Activated CD4-positive, alpha-beta T cell treated with anti-CD3 and anti-CD28 coated beads for 24 hours (primary cell): Measurements from ENCODE around the gene SLC39A11.

ENCODE experiments used
- DNase-seq, 2 donors: peaks; one replicate each; pipeline ENCODE4 v3.0.0-alpha.2; 2020; ENCODE audit warnings: low read depth in 2 of 2

The SLC39A11 gene

DNA sequence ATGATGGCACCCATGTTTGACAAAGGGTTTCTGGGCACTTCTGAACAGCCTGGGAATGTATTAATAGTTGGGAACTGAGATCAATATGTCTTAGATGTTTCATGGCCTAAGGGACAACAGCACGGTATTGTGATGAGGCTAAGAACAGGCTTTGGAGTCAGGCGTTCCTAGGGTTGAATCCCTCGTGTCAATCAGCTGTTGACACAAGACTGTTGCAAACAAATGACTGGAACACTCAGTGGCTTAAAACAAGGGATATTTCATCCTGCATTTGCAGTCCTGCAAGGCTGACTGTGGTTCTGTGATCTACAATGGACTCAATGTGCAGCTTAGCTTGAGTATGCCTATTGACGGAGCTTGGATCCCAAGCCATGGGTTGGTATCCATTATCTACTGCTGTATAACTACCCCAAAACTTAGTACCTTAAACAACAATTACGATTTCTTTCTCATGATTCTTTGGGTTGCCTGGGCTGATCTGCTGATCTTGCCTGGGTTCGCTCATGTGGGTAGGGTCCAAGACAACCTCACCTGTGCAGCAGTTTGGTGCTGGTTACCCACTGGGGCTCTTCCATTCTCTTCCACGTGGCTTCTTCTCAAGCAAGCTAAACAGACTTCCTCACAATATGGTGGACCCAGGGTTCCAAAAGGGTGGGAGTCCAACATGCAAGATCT is 472.4 kb downstream of the SLC39A11 start:
- DNase-seq = no peak

DNA sequence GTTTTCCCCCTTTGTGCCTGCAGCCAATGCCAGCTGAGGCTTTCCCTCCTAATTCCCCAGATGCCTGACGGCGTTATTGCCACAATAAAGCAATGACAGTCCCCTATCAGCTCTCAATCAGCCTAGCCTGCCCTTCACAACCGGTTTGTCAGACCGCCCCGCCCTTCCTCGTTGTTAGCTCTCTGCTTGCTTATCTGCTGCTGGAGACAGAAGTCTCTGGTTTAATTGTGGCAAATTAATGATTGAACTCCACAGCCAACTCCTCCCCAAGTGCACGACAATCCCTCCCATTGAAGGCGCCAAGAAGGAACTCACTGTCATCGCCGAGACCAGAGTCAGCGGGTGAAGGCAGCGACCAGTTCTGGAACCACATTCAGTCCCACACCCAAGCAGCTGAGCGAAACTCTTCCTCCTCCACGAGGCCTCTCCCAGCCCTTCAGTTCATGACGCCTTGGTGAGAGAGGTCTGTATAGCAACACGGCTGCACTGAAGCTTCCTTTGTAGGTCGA is 474.4 kb downstream of the SLC39A11 start:
- DNase-seq = no peak

DNA sequence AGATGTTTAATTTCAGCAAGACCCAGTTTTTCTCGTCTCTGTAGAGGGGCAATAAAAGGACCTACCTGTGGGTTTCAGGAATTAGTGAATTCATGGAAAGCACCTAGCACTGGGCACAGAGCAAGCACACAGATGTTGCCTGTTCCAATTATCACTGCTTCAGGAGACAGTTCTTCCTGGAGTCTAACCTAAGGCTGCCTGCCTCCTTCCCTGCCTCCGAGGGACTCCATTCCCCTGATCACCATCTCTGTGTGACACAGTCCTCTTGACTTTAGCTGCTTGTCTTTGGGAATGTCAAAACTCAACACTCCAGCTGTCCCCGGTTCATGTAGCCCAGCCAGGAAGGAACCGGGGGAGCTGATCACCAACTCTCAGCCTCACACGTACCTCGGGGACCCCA is 474.9 kb downstream of the SLC39A11 start:
- no peak for DNase-seq

DNA sequence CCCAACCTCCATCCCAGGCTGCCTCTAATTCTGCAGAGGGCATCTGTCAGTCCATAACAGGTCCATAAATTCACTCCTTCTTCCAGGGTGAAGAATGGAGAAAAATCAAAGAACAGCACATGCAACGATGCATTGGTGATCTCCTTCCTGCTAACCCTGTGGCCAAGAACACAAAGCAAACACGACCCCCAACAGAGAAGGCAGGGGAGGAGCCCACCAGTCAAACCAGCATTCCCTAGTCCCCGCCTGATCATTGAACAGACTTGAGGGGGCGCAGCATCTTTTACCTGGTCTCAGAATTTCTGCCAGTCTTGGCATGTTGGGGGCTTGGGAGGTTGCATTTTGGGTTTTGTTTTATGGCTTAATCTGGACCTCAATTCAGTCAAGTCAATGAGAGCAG is 476.0 kb downstream of the SLC39A11 start:
- no peak for DNase-seq

DNA sequence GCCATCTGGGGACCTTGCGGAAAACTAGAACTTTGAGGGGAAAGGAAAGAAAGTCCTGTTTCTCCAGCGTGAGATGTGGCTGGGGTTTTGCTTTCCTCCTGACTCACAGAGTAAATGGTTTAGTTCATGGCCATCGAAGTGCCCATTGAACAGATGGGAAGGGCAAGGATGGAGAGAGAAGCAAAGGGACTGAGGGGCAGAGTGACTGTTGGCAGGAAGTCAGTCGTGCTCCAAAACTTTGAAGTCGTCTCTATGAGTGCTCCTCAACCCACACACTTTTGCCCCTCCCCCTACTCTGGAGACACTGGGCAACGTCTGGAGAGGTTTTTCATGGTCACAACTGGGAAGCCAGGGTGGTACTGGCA is 476.9 kb downstream of the SLC39A11 start:
- no peak for DNase-seq

DNA sequence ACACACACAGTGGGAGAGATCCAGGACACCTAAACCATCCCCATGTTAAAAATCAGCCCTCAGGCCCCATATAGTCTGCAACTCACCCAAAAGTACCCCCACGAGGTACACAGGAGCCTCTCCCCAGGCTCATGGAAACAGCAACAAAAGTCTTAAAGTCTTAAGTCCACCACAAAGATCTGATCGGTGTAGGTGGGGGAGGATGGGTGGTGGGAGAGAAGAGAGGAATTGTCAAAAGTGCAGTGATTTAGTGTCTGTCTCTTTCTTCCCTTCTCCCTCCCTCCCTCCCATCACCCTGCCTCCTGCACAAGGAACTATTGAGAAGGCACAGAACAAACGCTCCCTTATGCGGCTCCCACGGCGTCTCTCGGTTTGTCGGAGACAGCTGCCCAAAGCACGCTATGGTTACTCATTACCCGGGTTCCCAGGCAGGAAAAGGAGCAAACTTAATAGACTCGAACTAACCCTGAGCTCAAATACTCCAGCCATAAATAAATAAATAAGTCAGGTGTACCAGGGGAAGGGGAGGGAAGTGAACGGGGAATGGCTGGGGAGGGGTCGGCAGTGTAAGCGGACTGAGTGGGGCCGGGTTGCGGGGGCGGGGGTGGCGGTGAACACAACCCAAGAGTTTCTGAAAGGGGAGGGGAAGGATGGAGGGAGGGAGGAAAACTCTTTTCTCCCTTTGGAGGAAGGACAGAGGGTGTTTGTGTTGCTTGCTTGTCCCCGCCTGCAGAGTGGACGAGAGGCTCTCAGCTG is 477.4 kb downstream of the SLC39A11 start:
- DNase-seq = no peak

DNA sequence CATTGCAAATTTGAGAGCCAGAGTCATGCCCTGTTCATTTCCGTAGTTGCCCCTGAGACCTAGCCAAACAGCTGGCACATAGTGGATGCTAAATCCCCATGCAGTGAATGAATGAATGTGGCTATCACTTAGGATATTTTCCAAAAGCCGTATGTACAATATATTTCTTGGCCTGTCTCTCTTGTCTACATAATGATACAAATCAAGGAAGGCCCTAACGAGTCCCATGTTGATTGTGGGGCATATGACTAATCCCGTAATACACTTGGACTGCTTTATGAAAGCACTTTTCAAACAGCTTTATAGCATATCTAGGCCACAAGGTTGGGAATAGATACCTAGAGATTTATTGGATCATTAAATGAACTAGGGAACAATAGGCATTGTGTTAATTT is 478.0 kb downstream of the SLC39A11 start:
- DNase-seq = no peak

DNA sequence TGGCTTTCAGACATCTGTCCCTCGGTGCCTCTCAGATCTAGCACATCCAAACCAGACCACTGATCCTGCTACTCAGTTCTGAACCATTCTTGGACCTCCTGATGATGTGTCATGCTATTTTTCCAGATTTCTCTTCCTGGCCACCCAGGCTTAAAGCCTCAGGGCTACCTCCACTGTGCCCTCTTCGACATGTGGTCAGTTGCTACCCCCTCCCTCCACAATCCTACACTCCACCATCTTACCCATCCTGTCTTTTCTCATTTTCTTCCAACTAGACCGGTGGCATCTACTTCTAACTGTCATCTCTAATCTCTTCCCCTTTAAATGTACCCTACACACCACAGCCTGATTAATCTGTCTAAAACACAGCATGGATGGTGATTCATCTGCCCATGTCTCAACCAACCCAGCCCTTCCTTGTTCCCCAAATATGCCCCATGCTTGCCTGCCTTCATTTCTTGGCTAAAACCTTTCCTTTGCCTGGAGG is 478.6 kb downstream of the SLC39A11 start:
- no peak for DNase-seq

DNA sequence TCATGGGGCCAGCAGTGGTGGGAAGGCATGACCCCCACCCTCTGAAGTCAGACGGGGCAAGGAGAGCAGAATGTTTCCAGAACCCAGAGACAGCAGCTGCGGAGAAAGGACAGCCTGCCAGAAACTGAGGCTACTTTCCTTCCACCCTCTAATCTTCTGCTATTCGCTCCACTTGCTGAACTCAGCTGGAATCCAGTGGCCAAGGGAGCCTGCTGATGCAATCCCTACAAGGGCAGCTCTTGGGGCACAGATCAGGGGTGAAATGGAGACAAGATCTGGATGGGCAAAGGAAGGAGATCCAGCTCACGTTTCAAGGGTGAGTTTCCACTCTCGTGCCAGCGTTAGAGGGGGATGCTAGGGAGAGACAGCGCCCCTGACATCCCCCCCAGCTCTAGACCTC is 479.1 kb downstream of the SLC39A11 start:
- no peak for DNase-seq

DNA sequence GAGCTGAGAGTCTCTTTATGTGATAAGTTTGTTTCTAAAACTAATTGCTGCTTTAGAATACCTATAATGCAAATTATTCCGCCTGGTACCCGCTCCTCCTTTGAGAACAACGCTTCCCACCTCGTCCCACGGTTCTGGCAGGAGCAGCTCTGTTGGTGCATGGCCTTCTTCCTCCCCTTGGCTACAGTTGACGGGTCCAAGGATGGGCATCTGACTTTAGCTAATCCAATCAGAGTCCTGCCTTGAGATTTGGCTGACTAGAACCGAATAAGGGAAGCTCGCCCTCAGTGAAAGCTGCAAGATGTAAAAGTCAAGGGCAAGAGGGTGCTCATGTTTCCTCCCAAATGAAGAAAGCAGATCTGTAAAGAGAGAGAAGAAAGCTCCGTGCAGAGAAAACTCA is 481.3 kb downstream of the SLC39A11 start:
- no peak for DNase-seq

DNA sequence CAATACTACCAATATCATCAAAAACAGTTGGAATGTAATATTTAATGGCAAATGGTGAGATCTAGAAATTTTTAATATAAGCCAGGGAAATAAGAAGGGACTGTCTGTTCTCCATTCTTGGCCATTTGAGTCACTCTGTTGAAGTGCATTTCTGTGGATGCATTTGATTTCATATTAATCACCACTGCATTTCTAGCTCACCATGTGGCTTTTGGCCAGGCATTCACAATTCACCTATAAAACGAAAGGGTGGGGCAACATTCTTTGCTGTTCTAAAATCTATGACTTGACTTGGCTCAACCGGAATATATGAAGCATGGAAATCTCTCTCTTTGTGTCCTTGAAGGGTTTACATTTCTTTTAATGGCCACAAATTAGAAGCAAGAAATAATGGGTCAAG is 483.0 kb downstream of the SLC39A11 start:
- DNase-seq = no peak

DNA sequence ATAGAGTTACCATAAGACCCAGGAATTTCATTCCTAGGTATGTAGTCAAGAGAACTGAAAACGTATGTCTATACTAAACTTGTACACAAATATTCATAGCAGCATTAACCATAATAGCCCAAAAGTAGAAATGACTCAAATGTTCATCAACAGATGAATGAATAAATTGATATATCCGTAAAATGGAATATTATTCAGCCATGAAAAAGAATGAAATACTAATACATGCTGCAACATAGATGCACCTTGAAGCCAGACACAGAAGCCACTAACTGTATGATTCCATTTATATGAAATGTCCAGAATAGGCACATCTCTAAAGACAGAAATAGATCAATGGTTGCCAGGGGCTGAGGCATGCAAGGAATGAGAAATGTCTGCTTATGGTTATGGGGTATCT is 484.1 kb downstream of the SLC39A11 start:
- no peak for DNase-seq

DNA sequence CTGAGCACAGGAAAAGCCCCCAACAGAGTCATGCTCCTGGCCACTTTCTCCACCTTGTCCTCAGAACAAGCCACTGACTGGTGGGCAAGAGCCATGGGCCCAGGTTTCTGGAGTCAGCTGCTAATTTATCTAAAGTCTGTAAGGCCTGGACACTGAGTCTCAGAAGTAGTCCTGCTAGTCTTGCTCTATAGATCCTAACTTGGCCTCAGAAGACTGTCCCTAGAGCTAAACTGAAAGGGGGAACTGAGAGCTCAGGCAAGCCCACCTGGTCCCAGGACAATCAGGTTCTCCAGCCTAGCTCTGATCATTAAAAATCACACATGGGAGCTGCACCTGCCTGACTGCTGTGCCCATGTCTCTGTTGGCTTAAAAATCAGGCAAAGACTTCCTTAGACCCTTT is 485.8 kb downstream of the SLC39A11 start:
- no peak for DNase-seq

DNA sequence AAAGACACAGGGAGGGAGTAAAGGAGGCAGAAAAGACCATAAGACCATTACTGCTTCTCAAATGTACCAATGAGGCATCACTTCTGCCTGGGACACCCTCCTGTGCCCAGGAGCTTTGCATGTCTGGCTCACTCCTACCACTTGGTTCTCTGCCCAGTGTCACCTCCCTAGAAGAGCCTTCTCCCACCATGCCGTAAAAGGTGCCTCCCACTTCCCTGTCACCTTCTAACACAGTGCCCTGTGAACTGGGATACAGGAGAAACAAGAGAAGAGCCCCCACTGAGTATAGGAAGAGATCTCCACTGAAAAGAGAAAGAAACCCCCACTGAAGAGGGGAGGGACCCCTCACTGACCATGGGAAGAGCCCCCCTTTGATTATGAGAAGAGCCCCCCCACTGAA is 486.9 kb downstream of the SLC39A11 start:
- DNase-seq = no peak

DNA sequence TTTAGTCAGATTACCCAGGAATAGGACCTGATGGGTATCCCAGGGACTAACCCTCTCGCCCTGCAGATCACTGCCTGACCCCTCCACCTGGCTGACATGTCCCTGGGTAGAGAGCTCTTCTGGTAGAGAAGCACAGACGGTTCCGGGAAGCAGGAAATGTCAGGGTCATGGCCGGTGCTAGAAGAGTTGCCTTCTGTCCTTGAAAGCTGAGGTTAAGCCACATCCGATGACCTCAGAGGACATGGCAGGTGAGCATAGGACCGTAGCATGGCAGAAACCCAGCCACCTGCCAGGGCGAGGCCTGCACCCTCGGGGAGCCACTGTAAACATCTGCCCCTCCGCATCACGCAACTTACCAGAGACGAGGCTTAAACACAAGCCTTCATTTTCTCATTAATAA is 488.0 kb downstream of the SLC39A11 start:
- DNase-seq = no peak

DNA sequence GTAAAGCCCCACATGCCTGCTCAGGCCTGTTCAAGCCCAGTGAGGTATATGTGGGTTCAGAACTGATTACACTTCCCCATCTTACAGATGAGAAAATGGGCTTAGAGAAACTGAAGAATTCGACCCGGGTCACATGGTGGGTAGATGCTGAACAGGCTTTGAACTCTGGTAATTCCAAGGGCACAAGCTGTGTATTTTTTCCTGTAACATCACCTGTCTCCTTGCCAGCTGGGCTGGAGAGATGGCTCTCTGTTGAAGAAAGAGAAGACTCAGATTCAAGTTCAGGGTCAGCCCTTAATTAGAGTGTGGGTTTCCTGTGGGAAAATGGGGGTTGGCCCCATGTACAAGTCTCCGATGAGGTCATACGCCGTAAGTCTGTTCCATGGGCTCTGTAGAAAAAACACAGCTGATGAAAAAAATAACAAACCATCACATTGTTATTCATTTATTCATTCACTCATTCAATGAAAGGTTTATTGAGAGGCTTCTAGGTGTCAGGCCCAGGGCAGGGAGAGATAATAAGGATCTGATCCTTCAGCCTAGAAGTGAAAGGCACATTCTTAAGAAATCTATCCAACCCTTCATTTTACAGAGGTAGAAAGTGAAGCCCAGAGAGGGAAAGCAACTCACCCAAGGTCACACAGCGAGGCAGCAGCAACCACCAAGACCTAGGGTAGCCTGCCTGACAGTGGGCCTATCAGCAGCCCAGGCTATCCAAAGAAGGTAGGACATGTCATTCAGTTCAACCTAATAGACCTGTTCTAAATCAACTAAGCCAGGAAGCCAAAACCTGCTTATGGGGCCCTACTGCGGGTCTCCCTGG is 488.9 kb downstream of the SLC39A11 start:
- DNase-seq = no peak

DNA sequence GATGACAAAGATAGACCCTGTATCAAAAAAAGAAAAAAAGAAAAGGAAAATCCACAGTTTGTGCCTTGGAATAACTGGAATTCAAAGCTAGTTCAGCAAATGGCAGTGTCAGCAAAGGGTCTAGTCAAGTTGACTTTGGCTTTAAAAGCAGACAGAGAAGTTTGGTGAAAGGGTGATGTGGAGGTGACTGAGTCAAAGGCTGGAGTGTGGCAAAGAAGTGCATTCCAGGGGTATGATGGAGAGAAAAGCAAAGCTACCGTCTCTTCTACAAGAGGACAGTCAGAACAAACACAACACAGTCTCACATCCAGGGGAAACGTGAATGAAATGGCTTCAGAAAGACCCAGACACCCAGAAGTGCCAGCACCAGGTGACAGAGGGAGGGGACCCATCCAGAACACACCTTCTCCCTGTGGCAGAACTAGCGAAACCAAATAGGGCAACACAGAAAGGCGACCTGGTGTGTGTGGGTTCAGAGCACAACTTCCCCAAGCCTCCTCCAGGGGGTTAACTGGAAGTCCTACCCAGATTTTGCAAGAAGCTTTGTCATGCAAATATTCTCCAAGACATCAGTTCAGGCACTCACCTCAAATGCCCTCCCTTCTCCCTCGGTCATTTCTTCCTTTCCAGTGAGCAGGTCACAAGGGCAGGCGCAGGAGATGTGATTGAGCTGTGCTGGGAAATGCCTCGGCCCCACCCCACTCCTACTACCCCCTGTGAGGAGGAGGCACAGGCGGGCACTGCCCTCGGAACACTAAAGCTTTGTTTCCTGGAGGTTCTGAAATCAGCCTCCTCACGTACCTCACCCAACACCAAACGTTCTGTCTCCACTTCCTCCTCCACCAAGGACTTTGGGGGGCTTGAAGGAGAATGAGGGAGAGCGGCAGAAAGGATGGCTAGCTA is 489.7 kb downstream of the SLC39A11 start:
- no peak for DNase-seq

DNA sequence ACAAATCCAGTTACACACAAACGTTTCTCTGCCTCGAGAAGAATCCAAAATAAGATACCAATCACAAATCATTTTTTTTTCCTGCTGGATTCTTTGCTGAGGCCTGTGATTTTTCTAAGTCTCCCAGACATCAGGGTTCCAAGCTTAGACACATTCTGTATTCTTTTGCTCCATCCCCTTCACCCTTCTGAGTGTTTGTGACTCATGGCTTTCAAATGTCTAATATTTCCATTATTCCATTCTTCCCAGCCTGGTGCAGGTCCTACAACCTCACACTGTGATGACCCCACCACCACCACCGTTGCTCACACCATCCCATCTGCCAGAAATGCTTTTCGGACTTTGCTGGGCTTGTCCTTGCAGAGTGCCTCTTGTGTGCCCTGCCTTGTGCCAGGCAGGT is 491.6 kb downstream of the SLC39A11 start:
- no peak for DNase-seq

DNA sequence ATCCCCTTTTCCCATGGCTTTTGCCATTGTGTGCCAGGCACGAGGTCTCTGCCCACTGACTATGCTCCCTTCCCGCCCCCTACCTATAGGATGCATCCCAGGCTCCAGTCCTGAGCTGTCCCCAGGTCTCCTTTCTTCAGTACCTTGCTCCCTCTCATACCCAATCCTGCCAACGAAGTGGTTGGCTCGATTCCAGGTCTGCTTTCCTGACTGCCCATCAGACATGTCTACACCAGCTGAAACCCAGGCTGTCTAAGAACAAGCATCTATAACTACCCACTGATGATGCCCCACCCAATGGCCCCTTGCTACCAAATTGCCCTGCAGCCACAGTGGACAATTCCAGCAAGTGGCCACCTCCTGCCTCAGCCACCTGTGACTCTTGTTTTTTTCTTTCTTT is 492.6 kb downstream of the SLC39A11 start:
- no peak for DNase-seq

DNA sequence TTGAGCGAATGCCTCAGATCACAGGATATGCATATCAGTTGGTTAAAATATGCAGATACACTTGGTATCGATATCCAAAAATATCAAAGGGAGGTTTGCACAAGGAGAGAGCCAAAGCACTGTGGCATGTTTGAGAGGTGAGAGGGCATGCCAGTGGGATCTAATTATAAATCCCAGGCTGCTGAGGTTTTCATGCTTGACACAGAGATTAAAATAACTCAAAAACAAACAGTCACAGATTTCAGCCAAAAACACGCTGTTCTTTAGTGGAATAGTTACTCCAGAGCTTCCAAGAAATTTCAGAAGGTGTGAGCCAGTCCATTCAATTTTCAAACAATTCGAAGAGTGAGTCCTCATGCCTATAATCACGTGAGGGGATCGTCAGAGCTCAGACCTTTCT is 493.8 kb downstream of the SLC39A11 start:
- no peak for DNase-seq

DNA sequence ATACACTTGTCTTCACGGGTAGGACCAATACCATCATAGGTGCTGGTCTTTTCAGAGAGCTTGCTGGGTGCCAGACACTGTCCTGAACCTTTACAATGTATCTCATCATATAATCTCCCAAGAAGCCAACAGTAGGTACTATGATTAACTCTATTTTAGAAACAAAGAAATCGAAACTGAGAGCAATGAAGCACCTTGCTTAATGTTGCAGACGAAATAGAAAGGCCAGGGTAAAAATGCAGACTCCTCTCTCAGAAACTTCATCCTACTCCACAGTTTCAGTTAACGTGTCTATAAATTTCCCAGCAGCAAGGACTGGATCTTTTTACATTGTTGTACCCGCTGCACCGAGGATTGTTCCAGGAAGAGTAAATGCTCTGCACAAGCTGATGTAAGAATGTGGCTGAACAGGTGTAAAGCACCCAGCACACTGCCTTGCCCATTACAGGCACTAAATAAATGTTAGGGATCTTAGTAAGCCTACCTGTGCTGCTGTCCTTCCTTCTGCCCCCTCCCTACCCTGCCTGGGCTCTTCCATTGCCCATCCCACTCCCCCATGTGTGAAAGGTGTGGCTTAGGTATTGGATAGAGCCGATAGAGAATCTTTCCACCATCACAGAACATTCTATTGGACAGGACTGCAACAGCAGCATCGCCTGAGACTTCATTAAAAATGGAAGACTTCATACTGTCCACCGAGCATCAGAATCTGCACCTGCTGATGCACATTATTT is 495.0 kb downstream of the SLC39A11 start:
- DNase-seq = no peak
